SU-DHL-6 (cell line): Measurements from ENCODE around the gene HHLA2.

ENCODE experiments used
- CTCF ChIP-seq: fragments of 200-600 bp; sonication (generic); IDR thresholded peaks from one replicate; pipeline ENCODE4 v1.5.1; 2017; ENCODE audit warnings: antibody characterized with exemption, mild to moderate bottlenecking, low read length, moderate library complexity; ENCODE audit not compliant: insufficient read depth, poor library complexity, severe bottlenecking
- EZH2phosphoT487 ChIP-seq: fragments of 200-600 bp; sonication (generic), shearing (Covaris generic); conservative IDR thresholded peaks from 2 replicates; pipeline ENCODE4 v1.6.1; 2018; ENCODE audit warnings: mild to moderate bottlenecking, antibody characterized with exemption, low read length, moderate library complexity, mixed read lengths

DNA sequence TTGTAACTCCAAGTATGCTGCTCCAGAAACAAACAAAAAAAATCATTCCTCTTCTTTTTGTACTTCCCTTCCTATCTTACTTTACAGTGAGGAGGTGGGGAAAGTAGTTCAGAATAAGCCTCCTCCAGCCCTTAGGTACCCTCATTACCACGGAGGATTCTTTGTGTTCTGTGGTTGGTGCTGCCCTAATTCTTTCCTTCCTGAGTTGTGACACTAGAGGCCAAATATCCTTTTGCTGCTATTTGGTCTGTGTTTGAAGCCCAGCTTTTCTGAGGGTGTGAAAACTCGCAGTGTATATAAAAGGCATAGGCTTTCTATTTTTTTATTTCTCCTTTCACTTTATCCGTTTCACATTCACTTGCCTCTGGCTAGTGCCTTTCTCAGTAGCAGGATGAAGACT is 98.2 kb downstream of the HHLA2 start:
- TF ChIP-seq CTCF (no peak), EZH2phosphoT487 (no peak)
